Germinal center (tissue), 1 donor: Measurements from ENCODE around the gene PDSS2.
"Not testable (repeated sequence)": the region's sequence is repeated elsewhere in the genome, so short reads cannot be mapped to it uniquely, and the experiment has no call there.

Experiments used
- DNase-seq: peaks from one replicate; pipeline ENCODE4 v3.0.0; 2012; ENCODE audit warnings: mixed read lengths, low spot score

PDSS2 gene

DNA sequence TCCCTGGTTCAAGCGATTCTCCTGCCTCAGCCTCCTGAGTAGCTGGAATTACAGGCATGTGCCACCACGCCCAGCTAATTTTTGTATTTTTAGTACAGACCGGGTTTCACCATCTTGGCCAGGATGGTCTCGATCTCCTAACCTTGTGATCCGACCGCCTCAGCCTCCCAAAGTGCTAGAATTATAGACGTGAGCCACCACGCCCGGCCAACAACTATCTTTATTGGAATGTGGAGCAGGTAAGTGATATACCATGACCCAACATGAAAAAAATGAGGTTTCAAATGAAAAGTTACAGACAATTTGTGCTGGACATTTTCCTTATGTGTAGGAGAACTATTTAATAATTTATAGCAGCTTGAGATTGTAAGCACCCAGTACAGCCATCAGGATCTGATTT lies 340.8 kb downstream of the PDSS2 start:
- not testable (repeated sequence) for DNase-seq

DNA sequence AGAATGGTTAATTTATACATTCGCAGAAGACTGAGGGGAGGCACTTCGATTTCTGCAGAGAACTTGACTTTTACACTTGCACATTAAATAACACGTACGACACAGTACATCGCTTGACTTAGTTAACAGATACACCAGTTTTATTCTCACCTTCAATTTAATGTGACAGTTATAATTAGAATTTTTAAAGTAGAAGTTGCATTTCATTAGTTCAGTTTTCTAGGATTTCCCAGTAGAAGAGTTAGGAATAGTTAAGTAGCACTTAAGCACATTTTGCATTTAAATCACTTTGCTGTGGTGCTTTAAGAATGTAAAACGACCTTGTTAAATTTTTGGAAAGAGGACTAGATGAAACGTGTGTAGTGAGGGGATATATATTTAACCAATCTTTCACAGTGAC lies 342.4 kb downstream of the PDSS2 start:
- no peak for DNase-seq

DNA sequence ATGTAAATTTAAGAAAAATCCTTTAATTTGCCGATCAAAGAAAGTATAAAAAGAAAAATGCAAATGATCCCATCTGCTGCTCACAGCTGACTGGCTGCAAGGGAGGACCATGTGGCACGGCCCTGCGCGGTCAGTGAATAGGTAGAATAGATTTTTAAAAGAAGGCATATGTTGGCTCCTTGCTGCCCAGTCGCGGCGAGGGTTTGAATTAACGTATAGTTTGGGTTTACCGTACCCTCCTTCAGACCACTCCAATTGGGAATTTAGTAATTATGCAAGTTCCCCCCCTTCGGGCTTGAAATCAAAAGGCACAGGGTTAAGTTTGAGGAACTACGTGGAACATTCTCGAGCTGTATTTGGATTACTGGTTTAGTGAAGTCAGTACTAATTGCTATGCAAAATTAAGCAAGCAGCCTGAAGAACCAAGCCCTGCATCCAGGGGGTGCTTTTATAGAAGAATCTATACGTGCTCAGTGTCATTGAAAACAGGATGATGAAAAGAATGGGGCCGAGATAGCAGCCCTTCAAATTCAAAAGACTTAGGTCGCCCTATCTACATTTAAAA lies 343.0 kb downstream of the PDSS2 start:
- peak; percentile 71 for DNase-seq

DNA sequence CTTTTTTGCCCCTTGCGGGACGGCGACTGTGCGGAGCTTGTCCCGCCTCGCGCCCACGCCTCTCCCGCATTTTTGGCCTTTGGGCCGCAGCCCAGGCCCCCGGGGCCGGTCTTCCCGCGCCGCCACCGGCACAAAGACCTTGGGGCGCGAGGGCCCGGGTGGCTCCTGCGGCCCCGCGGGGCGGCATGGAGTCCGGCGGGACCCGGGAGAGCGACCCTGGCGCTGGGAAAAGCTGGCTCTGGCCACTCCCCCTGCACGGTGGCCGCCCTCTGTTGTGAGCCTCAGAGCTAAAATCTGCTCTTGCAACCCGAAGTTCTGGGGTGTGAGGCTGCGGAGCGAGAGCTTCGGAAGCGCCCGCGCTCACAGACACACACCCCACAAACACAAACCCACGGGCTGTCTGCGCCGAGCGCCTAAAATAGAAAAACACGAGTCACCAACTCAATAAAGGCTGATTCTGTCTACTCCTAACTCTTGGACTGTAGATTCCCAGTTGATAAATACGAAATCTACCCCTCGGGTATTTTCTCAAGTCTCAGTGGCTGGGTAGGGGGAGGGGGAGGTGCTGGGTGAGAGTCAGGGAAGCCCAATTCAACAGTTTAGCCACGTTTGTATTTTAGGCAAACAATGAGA lies 343.6 kb downstream of the PDSS2 start:
- DNase-seq = peak; percentile 51

DNA sequence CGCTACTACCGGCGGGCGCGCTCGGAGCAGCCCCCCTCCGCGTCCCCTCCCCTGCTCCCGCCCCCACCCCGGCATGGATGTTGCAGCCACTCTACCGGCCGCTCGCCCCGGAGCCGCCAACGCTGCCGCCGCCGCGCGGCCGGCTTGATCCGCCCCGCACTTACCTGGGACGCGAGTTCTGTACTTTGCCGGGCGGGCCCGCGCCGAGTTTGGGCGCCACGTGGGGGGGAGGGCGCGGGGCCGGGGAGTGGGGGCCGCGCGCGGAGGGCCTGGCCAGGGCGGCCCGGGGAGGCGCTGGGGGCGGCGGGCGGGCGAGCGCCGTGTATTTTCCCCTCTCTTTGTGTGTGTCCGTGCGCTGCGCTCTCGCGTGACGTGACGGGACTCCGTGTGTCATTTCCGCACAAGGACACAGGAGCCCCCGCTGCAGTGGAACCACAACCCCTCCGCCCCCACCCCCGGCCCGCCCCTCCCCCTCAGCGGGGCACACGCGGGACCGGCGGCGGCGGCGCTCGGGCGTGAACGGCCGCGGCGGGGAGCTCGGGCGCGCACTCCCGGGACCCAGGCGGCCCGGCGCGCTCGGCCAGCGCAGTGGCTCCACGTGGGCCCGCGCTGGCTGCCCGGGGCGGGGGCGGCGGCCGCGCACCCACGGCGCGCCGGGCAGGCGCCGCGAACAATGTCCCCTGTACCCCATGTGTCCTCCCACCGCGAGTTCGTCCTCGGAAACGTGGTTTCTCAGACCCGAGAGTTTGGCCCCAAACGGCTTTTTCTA lies 344.3 kb downstream of the PDSS2 start, which contains the start of gene BEND3:
BEND3 (minus strand) TSS at position 590 of the 769 bp plus-strand sequence. CDS start 16,230 bp downstream, outside the sequence.
- DNase-seq = peak; percentile 38

DNA sequence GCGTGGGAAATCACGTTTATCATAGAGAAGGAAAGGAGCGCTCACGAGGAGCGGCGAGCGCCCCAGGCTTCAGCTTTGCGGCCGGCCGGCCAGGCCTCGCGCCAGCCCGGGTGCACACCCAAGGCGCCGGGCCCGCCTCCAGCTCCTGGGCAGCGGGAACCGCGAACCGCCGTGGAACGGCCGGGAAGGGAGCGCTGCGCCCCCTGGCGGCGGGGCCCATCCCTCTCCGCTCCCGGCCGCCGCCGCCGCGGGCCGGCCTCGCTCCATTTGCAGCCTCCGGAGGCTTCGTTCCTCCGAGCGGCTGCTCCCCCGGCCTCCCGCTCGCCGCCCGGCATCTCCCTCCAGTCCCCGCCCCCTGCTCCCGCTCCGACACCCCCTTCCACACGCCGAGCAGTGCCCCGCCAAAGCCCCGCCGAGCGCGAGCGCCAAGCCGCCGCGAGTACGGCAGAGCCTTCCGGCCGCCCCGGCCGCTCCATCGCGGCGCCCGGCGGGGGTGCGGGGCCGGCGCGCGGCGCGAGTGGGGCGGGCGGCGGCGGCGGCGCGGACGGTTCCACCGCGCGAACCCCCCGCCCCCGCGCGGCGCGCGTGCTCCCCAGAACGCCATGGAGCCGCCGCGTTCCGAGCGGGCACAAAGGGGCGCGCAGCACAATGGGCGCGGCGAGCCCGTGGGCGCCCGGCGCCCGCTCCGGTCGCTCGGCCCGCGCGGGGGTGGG lies 345.0 kb downstream of the PDSS2 start:
- DNase-seq = peak; percentile 87

DNA sequence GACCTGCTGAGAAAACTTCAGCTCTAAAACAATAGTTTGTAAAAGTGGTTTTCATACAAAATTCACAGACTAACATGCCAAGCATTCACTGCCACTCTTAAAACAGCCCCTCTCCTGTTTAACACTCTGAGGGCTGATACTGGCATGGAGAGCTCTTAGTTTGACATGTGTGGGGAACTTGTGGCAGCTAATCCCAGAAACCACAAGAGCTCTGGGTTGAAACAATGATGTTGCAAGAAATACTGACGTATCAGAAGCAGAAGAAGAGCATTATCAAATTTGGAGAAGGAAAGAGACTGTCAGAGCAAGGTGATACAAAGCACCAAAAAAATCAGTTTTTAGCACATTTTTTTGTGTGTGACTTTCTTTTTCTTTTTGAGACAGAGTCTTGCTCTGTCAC lies 349.2 kb downstream of the PDSS2 start:
- DNase-seq = no peak

DNA sequence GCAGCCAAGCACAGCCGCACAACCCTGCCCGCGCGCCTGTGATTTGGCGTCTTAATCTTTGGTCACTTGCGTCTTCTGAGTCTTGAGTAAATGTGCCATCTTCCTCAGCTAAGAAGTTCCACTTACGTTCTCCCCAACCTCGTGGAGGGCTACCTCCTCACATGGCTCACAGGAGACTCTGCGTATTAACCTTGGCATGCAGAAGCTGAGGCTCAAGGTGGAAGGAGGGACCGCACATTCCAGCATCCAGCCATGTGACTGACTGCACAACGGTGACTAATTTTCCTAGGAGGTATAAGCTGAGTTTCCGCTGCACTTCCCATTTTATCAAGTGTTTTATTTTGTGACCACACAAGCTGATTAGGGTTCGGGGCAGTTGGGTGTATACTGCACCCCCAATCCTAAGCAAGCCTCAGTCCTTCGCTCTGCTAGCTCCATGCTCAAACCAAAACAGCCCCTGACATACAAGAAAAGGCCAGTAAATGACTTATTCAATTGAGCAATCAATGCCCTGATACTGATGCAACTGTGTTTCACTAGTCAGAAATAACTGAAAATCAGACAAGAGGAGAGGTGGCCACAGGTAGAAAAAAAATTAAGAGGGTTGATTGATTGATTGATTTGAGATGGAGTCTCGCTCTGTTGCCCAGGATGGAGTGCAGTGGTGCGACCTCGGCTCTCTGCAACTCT lies 351.0 kb downstream of the PDSS2 start:
- DNase-seq = no peak

DNA sequence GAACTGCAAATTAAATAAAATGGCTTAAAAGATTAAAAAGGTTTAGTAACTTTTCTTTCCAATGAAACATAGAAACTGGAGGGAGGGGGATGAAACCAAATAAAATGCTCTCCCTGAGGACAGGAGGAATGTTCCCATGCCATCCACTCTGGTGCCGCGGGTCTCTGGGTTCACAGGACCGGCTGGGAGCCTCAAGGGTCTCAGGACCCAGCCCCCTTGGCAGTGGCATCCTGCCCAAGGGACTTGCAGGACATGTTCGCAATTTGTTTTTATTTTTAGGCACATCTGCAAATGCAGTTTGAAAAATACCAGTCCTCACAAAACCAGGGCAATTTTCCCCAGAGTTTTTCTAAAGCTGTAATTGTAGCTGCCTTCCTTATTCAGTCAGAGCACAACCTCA lies 351.6 kb downstream of the PDSS2 start:
- DNase-seq = no peak

DNA sequence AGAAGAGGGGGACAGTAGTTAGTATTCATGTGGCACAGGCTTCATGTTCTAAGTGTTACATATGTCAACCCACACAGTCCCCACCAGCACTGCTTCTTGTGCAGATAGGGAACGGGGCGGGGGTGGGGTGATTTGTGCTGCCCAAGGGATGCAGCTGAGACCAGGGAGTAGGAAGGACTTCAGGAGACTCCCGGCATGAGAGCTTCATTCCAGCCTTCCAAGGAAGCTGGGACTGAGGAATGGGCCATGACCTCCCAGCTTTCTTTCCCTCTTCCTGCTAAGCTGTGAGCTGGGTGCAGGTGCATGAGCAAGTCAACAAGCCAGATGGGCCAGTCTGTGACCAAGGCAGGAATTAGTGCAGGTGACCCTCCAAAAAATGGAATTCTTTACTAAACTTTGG lies 353.2 kb downstream of the PDSS2 start:
- no peak for DNase-seq

DNA sequence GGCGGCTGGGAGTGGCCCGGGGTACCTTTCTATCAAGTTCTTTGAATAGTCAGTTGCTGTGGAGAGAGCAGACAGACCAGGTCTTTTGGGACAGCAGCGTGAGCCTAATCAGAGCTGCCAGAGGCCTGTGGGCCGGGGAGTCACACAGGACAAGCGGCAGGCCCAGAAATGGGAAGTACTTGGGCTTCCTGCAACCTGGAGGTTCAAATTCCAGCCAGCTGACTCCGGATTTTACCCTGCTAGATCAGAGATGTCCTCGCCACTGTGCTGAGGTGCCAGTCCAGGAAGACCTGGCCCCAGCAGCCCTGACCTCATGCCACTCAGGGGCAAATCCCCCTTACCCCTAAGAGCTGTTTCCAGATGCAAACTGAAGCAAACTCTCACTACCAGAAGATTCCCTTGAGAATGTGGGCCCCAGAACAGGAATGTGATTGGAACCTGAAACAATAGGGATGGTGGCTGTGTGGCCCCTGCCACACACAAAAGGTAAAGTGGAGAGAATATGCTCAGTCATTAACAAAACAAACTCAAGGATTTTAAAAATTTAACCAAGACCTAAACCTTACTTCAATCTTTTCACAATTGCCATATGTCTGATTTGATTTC lies 353.8 kb downstream of the PDSS2 start:
- DNase-seq = no peak

DNA sequence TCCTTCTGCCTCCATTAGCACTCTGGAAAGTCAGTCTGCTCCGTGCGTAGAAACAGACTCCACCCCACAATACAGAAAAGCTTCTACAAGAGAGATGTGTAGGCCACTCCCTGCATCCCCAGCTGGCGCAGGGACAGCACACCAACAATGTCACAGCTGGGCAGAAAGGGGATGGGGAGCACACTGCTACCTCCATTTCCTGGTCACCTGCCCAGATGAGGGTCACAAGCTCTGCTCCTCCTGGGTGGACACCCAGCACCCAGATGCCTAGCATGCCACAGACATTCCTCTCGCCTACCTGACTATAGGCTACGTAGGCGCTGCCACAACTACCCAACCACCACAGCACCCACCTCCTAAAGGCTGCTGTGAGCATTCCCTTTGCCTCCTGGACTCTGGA lies 356.3 kb downstream of the PDSS2 start:
- no peak for DNase-seq
